Smooth muscle cell of the coronary artery (primary cell): ENCODE results near the gene GALR1. TPM values are rescaled to one million over a fixed set of nuclear protein-coding genes. Genes with fewer than 3 reads are reported as not detected.

ENCODE experiments used
- total RNA-seq: library from RNA; depleted of rRNA; stranded (reverse); fragments of >200 nt; gene quantifications from 2 replicates; pipeline ENCODE4 v1.2.3, GENCODE V29; 2014; ENCODE audit warnings: low replicate concordance

The GALR1 gene, protein sequence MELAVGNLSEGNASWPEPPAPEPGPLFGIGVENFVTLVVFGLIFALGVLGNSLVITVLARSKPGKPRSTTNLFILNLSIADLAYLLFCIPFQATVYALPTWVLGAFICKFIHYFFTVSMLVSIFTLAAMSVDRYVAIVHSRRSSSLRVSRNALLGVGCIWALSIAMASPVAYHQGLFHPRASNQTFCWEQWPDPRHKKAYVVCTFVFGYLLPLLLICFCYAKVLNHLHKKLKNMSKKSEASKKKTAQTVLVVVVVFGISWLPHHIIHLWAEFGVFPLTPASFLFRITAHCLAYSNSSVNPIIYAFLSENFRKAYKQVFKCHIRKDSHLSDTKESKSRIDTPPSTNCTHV
- under 0.01 TPM in 1 of 2 replicates, not detected in the other for total RNA-seq

GRCh38 chr18:77249569-77250500, at the start of gene GALR1:
TSS of gene GALR1 (plus strand) at chr18:77249848. CDS start at chr18:77250549, 701 bp downstream.

Other genes starting within 250 kb of the GALR1 start
- gene MBP, start 117.1 kb upstream of the GALR1 start, total RNA-seq: 8.9 and 28.9 TPM in 2 replicates